ENCODE measurements around the gene EFCAB3.
"Not testable (repeated sequence)": the region's sequence is repeated elsewhere in the genome, so short reads cannot be mapped to it uniquely, and the experiment has no call there.

Gene EFCAB3

GRCh38 chr17:62444063-62444462, 63.7 kb downstream of the EFCAB3 start:
- TF ChIP-seq CTCF (IDR thresholded peaks at IDR 0.05; ENCODE audit: low read depth, low read length), result no peak
- H3K27me3 ChIP-seq (ENCODE audit: insufficient read depth, low read depth, severe bottlenecking), result no peaks in the 10 kb centered on the region
- H3K27ac ChIP-seq, result no peak overlapping the region
- peaks cover 62% of the 10 kb centered on the region for H3K36me3 ChIP-seq
- H3K4me3 ChIP-seq (ENCODE audit: low read depth, low read length), result no peak overlapping the region
- DNase-seq, result no peak
- H3K9me3 ChIP-seq (ENCODE audit: severe bottlenecking), result no peaks in the 10 kb centered on the region

GRCh38 chr17:62445791-62446190, 65.4 kb downstream of the EFCAB3 start:
- H3K27me3 ChIP-seq (ENCODE audit: insufficient read depth, low read depth, severe bottlenecking); H3K4me3 ChIP-seq (ENCODE audit: low read depth, low read length); DNase-seq; H3K9me3 ChIP-seq (ENCODE audit: severe bottlenecking); H3K27ac ChIP-seq: not testable (repeated sequence)
- H3K36me3 ChIP-seq, result peaks cover 63% of the 10 kb centered on the region

GRCh38 chr17:62452195-62452594, 71.8 kb downstream of the EFCAB3 start:
- H3K36me3 ChIP-seq, result peaks cover 17% of the 10 kb centered on the region
- not testable (repeated sequence) for H3K4me3 ChIP-seq (ENCODE audit: low read depth, low read length); DNase-seq; H3K27ac ChIP-seq; H3K9me3 ChIP-seq (ENCODE audit: severe bottlenecking); H3K27me3 ChIP-seq (ENCODE audit: insufficient read depth, low read depth, severe bottlenecking)

- DNase-seq; H3K27me3 ChIP-seq (ENCODE audit: insufficient read depth, low read depth, severe bottlenecking); H3K27ac ChIP-seq; H3K9me3 ChIP-seq (ENCODE audit: severe bottlenecking); H3K4me3 ChIP-seq (ENCODE audit: low read depth, low read length): not testable (repeated sequence)
- peaks cover 10% of the 10 kb centered on the region for H3K36me3 ChIP-seq
These were observed 72.7 kb downstream of the EFCAB3 start for GRCh38 chr17:62453041-62453440.

- not testable (repeated sequence) for H3K27ac ChIP-seq; DNase-seq; H3K36me3 ChIP-seq; H3K9me3 ChIP-seq (ENCODE audit: severe bottlenecking); H3K4me3 ChIP-seq (ENCODE audit: low read depth, low read length); H3K27me3 ChIP-seq (ENCODE audit: insufficient read depth, low read depth, severe bottlenecking)
These were observed 73.3 kb downstream of the EFCAB3 start for GRCh38 chr17:62453656-62454055.

- H3K27ac ChIP-seq; DNase-seq; H3K4me3 ChIP-seq (ENCODE audit: low read depth, low read length); H3K27me3 ChIP-seq (ENCODE audit: insufficient read depth, low read depth, severe bottlenecking); H3K36me3 ChIP-seq; H3K9me3 ChIP-seq (ENCODE audit: severe bottlenecking): not testable (repeated sequence)
These were observed 73.8 kb downstream of the EFCAB3 start for GRCh38 chr17:62454111-62454510.

- Histone ChIP-seq H3K36me3 (no peaks in the 10 kb centered on the region), H3K4me3 (ENCODE audit: low read depth, low read length) (no peak overlapping the region), H3K9me3 (ENCODE audit: severe bottlenecking) (no peaks in the 10 kb centered on the region), H3K27me3 (ENCODE audit: insufficient read depth, low read depth, severe bottlenecking) (no peaks in the 10 kb centered on the region), H3K27ac (no peak overlapping the region)
- no peak for DNase-seq
- TF ChIP-seq CTCF (IDR thresholded peaks at IDR 0.05; ENCODE audit: low read depth, low read length), result no peak
These were observed 75.7 kb downstream of the EFCAB3 start for GRCh38 chr17:62456016-62456415.

GRCh38 chr17:62458483-62458882, 78.1 kb downstream of the EFCAB3 start:
- H3K4me3 ChIP-seq (ENCODE audit: low read depth, low read length); DNase-seq; H3K27ac ChIP-seq: not testable (repeated sequence)

GRCh38 chr17:62464422-62464821, 84.1 kb downstream of the EFCAB3 start:
- H3K27ac ChIP-seq; DNase-seq; H3K9me3 ChIP-seq (ENCODE audit: severe bottlenecking); H3K36me3 ChIP-seq; H3K27me3 ChIP-seq (ENCODE audit: insufficient read depth, low read depth, severe bottlenecking); H3K4me3 ChIP-seq (ENCODE audit: low read depth, low read length): not testable (repeated sequence)

More at GRCh38 chr17:62458483-62458882, 78.1 kb downstream of the EFCAB3 start:
- not testable (repeated sequence) for H3K9me3 ChIP-seq (ENCODE audit: severe bottlenecking); H3K36me3 ChIP-seq; H3K27me3 ChIP-seq (ENCODE audit: insufficient read depth, low read depth, severe bottlenecking)

GRCh38 chr17:62465271-62465670, 84.9 kb downstream of the EFCAB3 start:
- not testable (repeated sequence) for H3K9me3 ChIP-seq (ENCODE audit: severe bottlenecking); H3K27ac ChIP-seq; H3K36me3 ChIP-seq; H3K4me3 ChIP-seq (ENCODE audit: low read depth, low read length); DNase-seq; H3K27me3 ChIP-seq (ENCODE audit: insufficient read depth, low read depth, severe bottlenecking)
